HepG2 (cell line): Measurements from ENCODE around the gene SRF. TPM values are rescaled to one million over a fixed set of nuclear protein-coding genes. Genes with fewer than 3 reads are reported as not detected.

ENCODE experiments used
- ATAD3A ChIP-seq: sonication (generic); formaldehyde crosslinking; IDR thresholded peaks from 2 replicates; pipeline ENCODE4 v1.4.0; 2020; ENCODE audit warnings: missing genetic modification reagents
- ATF1 ChIP-seq: IDR thresholded peaks from 2 replicates; pipeline ENCODE4 v1.6.1; 2016; ENCODE audit warnings: mild to moderate bottlenecking, control low read depth
- ETV5 ChIP-seq: IDR thresholded peaks from 2 replicates; pipeline ENCODE4 v1.6.1; 2018; ENCODE audit warnings: missing biosample characterization, missing genetic modification reagents, inconsistent platforms, borderline replicate concordance
- KLF12 ChIP-seq: sonication (generic); formaldehyde crosslinking; IDR thresholded peaks from 2 replicates; pipeline ENCODE4 v1.4.0; 2020; ENCODE audit warnings: missing genetic modification reagents, borderline replicate concordance
- RELA ChIP-seq: sonication (generic); formaldehyde crosslinking; IDR thresholded peaks from 2 replicates; pipeline ENCODE4 v1.4.0; 2020; ENCODE audit warnings: missing genetic modification reagents
- SIN3B ChIP-seq: fragments of 150-350 bp; IDR thresholded peaks from 2 replicates; pipeline ENCODE4 v1.6.1; 2014; ENCODE audit warnings: low read length
- WIZ ChIP-seq: sonication (generic); formaldehyde crosslinking; IDR thresholded peaks from 2 replicates; pipeline ENCODE4 v1.5.1; 2020; ENCODE audit warnings: mild to moderate bottlenecking, missing genetic modification reagents
- XBP1 ChIP-seq: sonication (generic); formaldehyde crosslinking; IDR thresholded peaks from 2 replicates; pipeline ENCODE4 v1.5.0; 2020; ENCODE audit warnings: missing genetic modification reagents
- ZMYM3 ChIP-seq: sonication (generic); formaldehyde crosslinking; IDR thresholded peaks from 2 replicates; pipeline ENCODE4 v1.5.1; 2020; ENCODE audit warnings: mild to moderate bottlenecking, missing genetic modification reagents
- ZNF17 ChIP-seq: sonication (generic); formaldehyde crosslinking; IDR thresholded peaks from 2 replicates; pipeline ENCODE4 v1.5.0; 2020; ENCODE audit warnings: mild to moderate bottlenecking, missing genetic modification reagents
- ZNF331 ChIP-seq: sonication (generic); formaldehyde crosslinking; IDR thresholded peaks from 2 replicates; pipeline ENCODE4 v1.4.0; 2020; ENCODE audit warnings: missing genetic modification reagents
- ZNF350 ChIP-seq: sonication (generic); formaldehyde crosslinking; IDR thresholded peaks from 2 replicates; pipeline ENCODE4 v1.4.0; 2020; ENCODE audit warnings: mild to moderate bottlenecking, low read depth, missing genetic modification reagents, borderline replicate concordance
- ZNF530 ChIP-seq: sonication (generic); formaldehyde crosslinking; IDR thresholded peaks from 2 replicates; pipeline ENCODE4 v1.5.0; 2020; ENCODE audit warnings: low read depth, mild to moderate bottlenecking, missing genetic modification reagents
- ZNF556 ChIP-seq: sonication (generic); formaldehyde crosslinking; IDR thresholded peaks from 2 replicates; pipeline ENCODE4 v1.4.0; 2020; ENCODE audit warnings: mild to moderate bottlenecking, missing genetic modification reagents, borderline replicate concordance
- polyA plus RNA-seq, 8 experiments: library from polyadenylated mRNA; depleted of rRNA in 3 of 8; stranded (reverse) in 7 of 8; unstranded in 1 of 8; fragments of >200 nt; fragmentation: Illumina TruSeq in 4 of 8; extraction: Trizol in 4 of 8; gene quantifications; 2 replicates each; pipeline versions ENCODE4 v1.2.1 to v1.2.3, GENCODE V29; 2011 to 2016; ENCODE audit warnings: low read depth in 4 of 8, missing spikeins in 1 of 8, mixed read lengths in 1 of 8; ENCODE audit not compliant: insufficient read depth in 1 of 8
- total RNA-seq, 5 experiments: library from RNA; depleted of rRNA; stranded (reverse); fragments of >200 nt; fragmentation: Illumina TruSeq; extraction: Trizol; gene quantifications; 2 replicates each; pipeline ENCODE4 v1.2.3, GENCODE V29; 2016; ENCODE audit warnings: low read depth in 1 of 5
- TF ChIP-seq, protein P1 (sequence below), 2 experiments: fragments of 450-650 bp in 1 of 2; sonication (generic) in 1 of 2; formaldehyde crosslinking in 1 of 2; IDR thresholded peaks; 2 replicates each; pipeline versions ENCODE4 v1.6.1 to v1.8.0; 2016 to 2022; ENCODE audit warnings: antibody characterized with exemption in 1 of 2, mild to moderate bottlenecking in 1 of 2, missing genetic modification reagents in 1 of 2
- TF ChIP-seq, protein P2 (sequence below): sonication (generic); formaldehyde crosslinking; IDR thresholded peaks from 2 replicates; pipeline ENCODE4 v1.5.0; 2020; ENCODE audit warnings: mild to moderate bottlenecking, low read depth, missing genetic modification reagents, borderline replicate concordance
- TF ChIP-seq, protein P3 (sequence below): sonication (generic); formaldehyde crosslinking; conservative IDR thresholded peaks from 2 replicates; pipeline ENCODE4 v1.8.1; 2023; ENCODE audit warnings: missing genetic modification reagents
- TF ChIP-seq, protein P4 (sequence below): IDR thresholded peaks from 2 replicates; pipeline ENCODE4 v1.6.1; 2016; ENCODE audit warnings: missing genetic modification reagents, missing compliant biosample characterization

The SRF gene
- total and polyA plus RNA-seq, 2 of the 13 experiments (the other 11 are each of a cell fraction or from before 2014, with no cell fraction given), result 25.5 to 44.1 TPM

- TF ChIP-seq, protein P1, sequence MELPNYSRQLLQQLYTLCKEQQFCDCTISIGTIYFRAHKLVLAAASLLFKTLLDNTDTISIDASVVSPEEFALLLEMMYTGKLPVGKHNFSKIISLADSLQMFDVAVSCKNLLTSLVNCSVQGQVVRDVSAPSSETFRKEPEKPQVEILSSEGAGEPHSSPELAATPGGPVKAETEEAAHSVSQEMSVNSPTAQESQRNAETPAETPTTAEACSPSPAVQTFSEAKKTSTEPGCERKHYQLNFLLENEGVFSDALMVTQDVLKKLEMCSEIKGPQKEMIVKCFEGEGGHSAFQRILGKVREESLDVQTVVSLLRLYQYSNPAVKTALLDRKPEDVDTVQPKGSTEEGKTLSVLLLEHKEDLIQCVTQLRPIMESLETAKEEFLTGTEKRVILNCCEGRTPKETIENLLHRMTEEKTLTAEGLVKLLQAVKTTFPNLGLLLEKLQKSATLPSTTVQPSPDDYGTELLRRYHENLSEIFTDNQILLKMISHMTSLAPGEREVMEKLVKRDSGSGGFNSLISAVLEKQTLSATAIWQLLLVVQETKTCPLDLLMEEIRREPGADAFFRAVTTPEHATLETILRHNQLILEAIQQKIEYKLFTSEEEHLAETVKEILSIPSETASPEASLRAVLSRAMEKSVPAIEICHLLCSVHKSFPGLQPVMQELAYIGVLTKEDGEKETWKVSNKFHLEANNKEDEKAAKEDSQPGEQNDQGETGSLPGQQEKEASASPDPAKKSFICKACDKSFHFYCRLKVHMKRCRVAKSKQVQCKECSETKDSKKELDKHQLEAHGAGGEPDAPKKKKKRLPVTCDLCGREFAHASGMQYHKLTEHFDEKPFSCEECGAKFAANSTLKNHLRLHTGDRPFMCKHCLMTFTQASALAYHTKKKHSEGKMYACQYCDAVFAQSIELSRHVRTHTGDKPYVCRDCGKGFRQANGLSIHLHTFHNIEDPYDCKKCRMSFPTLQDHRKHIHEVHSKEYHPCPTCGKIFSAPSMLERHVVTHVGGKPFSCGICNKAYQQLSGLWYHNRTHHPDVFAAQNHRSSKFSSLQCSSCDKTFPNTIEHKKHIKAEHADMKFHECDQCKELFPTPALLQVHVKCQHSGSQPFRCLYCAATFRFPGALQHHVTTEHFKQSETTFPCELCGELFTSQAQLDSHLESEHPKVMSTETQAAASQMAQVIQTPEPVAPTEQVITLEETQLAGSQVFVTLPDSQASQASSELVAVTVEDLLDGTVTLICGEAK (IDR thresholded peaks at IDR 0.05), result no peak
- TF ChIP-seq, protein P1 (CRISPR knock-in tag; IDR thresholded peaks at IDR 0.05), result peak; percentile 61; the same call in 1 of the 2 replicates
- TF ChIP-seq XBP1 (no peak), SIN3B (no peak), ZNF530 (CRISPR knock-in tag) (no peak), ZMYM3 (CRISPR knock-in tag) (no peak; the same call in 1 of the 2 replicates), ZNF331 (CRISPR knock-in tag) (peak; percentile 88), WIZ (no peak), ATAD3A (CRISPR knock-in tag) (no peak), ZNF350 (CRISPR knock-in tag) (peak; percentile 71; the same call in 1 of the 2 replicates), ATF1 (no peak), ETV5 (CRISPR knock-in tag) (peak; percentile 86; the same call in 1 of the 2 replicates), ZNF17 (CRISPR knock-in tag) (no peak), KLF12 (CRISPR knock-in tag) (0 out of 2 replicates have a peak, but pooled peaks have one; percentile 63), RELA (CRISPR knock-in tag) (peak; percentile 88; the same call in 1 of the 2 replicates), ZNF556 (CRISPR knock-in tag) (peak; percentile 60; the same call in 1 of the 2 replicates)
- TF ChIP-seq, protein P2, sequence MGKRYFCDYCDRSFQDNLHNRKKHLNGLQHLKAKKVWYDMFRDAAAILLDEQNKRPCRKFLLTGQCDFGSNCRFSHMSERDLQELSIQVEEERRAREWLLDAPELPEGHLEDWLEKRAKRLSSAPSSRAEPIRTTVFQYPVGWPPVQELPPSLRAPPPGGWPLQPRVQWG (CRISPR knock-in tag), result no peak
- TF ChIP-seq, protein P3, sequence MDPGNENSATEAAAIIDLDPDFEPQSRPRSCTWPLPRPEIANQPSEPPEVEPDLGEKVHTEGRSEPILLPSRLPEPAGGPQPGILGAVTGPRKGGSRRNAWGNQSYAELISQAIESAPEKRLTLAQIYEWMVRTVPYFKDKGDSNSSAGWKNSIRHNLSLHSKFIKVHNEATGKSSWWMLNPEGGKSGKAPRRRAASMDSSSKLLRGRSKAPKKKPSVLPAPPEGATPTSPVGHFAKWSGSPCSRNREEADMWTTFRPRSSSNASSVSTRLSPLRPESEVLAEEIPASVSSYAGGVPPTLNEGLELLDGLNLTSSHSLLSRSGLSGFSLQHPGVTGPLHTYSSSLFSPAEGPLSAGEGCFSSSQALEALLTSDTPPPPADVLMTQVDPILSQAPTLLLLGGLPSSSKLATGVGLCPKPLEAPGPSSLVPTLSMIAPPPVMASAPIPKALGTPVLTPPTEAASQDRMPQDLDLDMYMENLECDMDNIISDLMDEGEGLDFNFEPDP (CRISPR knock-in tag), result no peak
- TF ChIP-seq, protein P4, sequence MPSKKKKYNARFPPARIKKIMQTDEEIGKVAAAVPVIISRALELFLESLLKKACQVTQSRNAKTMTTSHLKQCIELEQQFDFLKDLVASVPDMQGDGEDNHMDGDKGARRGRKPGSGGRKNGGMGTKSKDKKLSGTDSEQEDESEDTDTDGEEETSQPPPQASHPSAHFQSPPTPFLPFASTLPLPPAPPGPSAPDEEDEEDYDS (CRISPR knock-in tag), result peak; percentile 52; the same call in 1 of the 2 replicates
These were observed 27.6 kb upstream of the SRF start (continued) for GRCh38 chr6:43143235-43144128.
